HG02852 (cell line): ENCODE measurements around the gene NPY1R.

Experiments
- ATAC-seq: cut with Tn5 transposase; IDR thresholded peaks from one replicate; pipeline ENCODE4 v1.9.1; 2021; ENCODE audit warnings: mild to moderate bottlenecking, moderate library complexity; ENCODE audit not compliant: unreplicated experiment

The NPY1R gene

GRCh38 chr4:163332526-163333406 is at the start of gene NPY1R:
Gene NPY1R, minus strand, starts transcription at chr4:163332596. Its CDS starts 6,042 bp downstream, at chr4:163326554.
- ATAC-seq = peak; percentile 76

GRCh38 chr4:163380703-163381102 is 48.3 kb upstream of the NPY1R start:
- ATAC-seq = no peak

- no peak for ATAC-seq
These were observed 46.3 kb upstream of the NPY1R start for GRCh38 chr4:163378661-163379060.

- ATAC-seq = no peak
These were observed 39.6 kb upstream of the NPY1R start for GRCh38 chr4:163372029-163372428.

GRCh38 chr4:163367651-163368050 is 35.3 kb upstream of the NPY1R start:
- no peak for ATAC-seq

- ATAC-seq = no peak
These were observed 23.7 kb upstream of the NPY1R start for GRCh38 chr4:163356104-163356503.

- no peak for ATAC-seq
These were observed 20.7 kb upstream of the NPY1R start for GRCh38 chr4:163353054-163353453.

GRCh38 chr4:163350672-163351071 is 18.3 kb upstream of the NPY1R start:
- ATAC-seq = no peak

- ATAC-seq = no peak
These were observed 12.0 kb upstream of the NPY1R start for GRCh38 chr4:163344147-163345125.

GRCh38 chr4:163343604-163344146 is 11.3 kb upstream of the NPY1R start, which contains the start of gene NPY5R:
Gene NPY5R, plus strand, starts transcription at chr4:163343892. Its CDS starts 6,382 bp downstream, at chr4:163350274.
- ATAC-seq = no peak

- no peak for ATAC-seq
These were observed 3.0 kb upstream of the NPY1R start for GRCh38 chr4:163335384-163335783.

GRCh38 chr4:163331629-163332376 is 593 bp downstream of the NPY1R start:
- ATAC-seq = peak; percentile 16

GRCh38 chr4:163330916-163331628 is 1.3 kb downstream of the NPY1R start:
- no peak for ATAC-seq

- ATAC-seq = no peak
These were observed 15.3 kb downstream of the NPY1R start for GRCh38 chr4:163317110-163317509.

GRCh38 chr4:163309466-163309865 is 22.9 kb downstream of the NPY1R start:
- ATAC-seq = no peak

GRCh38 chr4:163303069-163303468 is 29.3 kb downstream of the NPY1R start:
- ATAC-seq = no peak

- no peak for ATAC-seq
These were observed 32.0 kb downstream of the NPY1R start for GRCh38 chr4:163300445-163300844.

- no peak for ATAC-seq
These were observed 37.3 kb downstream of the NPY1R start for GRCh38 chr4:163295138-163295537.

- ATAC-seq = no peak
These were observed 48.1 kb downstream of the NPY1R start for GRCh38 chr4:163284304-163284703.
